GM18505 (cell line): Measurements from ENCODE around the gene RPTOR.

Experiments used
- ATAC-seq: cut with Tn5 transposase; IDR thresholded peaks from one replicate; pipeline ENCODE4 v1.9.1; 2021; ENCODE audit not compliant: unreplicated experiment
- POLR2A ChIP-seq: IDR thresholded peaks from 4 replicates; pipeline ENCODE4 v1.6.1; 2011; ENCODE audit warnings: borderline replicate concordance; ENCODE audit not compliant: insufficient read depth, insufficient read length; ENCODE audit errors: extremely low read depth

RPTOR gene

GRCh38 chr17:80750263-80750662 lies 205.6 kb downstream of the RPTOR start:
- no peak for ATAC-seq
- no peak for TF ChIP-seq POLR2A

GRCh38 chr17:80751070-80751945 lies 206.7 kb downstream of the RPTOR start:
- no peak for TF ChIP-seq POLR2A
- ATAC-seq = no peak

- no peak for TF ChIP-seq POLR2A
- no peak for ATAC-seq
These were observed 207.4 kb downstream of the RPTOR start for GRCh38 chr17:80751946-80752581.

- TF ChIP-seq POLR2A = no peak
- no peak for ATAC-seq
These were observed 209.2 kb downstream of the RPTOR start for GRCh38 chr17:80753685-80754345.

- no peak for TF ChIP-seq POLR2A
- no peak for ATAC-seq
These were observed 210.2 kb downstream of the RPTOR start for GRCh38 chr17:80754846-80755245.

- TF ChIP-seq POLR2A = no peak
- no peak for ATAC-seq
These were observed 211.2 kb downstream of the RPTOR start for GRCh38 chr17:80755650-80756405.

GRCh38 chr17:80758481-80759376 lies 214.1 kb downstream of the RPTOR start:
- TF ChIP-seq POLR2A = no peak
- no peak for ATAC-seq

GRCh38 chr17:80759377-80759673 lies 214.7 kb downstream of the RPTOR start:
- TF ChIP-seq POLR2A = no peak
- no peak for ATAC-seq

GRCh38 chr17:80760511-80760911 lies 215.9 kb downstream of the RPTOR start:
- ATAC-seq = no peak
- no peak for TF ChIP-seq POLR2A

GRCh38 chr17:80761110-80761871 lies 216.7 kb downstream of the RPTOR start:
- no peak for ATAC-seq
- no peak for TF ChIP-seq POLR2A

GRCh38 chr17:80762076-80762475 lies 217.4 kb downstream of the RPTOR start:
- no peak for TF ChIP-seq POLR2A
- no peak for ATAC-seq
